ENCODE data around the gene KRT14. TPM values are rescaled to one million over a fixed set of nuclear protein-coding genes. Genes with fewer than 3 reads are reported as not detected.
A peak's percentile ranks its signal among the peaks of the same experiment; 100 is the strongest.

The KRT14 gene
- polyA plus RNA-seq, 3 donors, result not detected

- intact Hi-C loops (cut with micrococcal nuclease), result loop anchor here (10.0 kb wide), 1 partner anchor 635 kb away; no protein-coding TSS in a partner anchor
- no peak overlapping the region for H3K4me2 ChIP-seq (replicated peaks; ENCODE audit: extremely low read depth, low read length, poor library complexity, severe bottlenecking)
- H3K36me3 ChIP-seq (replicated peaks in 1 of 2; ENCODE audit: control insufficient read depth in 1 of 2, insufficient read depth in 2 of 2, low read length in 2 of 2), result no peaks in the 10 kb centered on the region
- 91% methylated on average over 5 of the region's 7 CpGs for WGBS (ENCODE audit: insufficient coverage)
- no peak overlapping the region for H2AFZ ChIP-seq (ENCODE audit: insufficient read depth, low read depth, low read length, poor library complexity, severe bottlenecking)
- no peaks in the 10 kb centered on the region for H3K9me3 ChIP-seq (replicated peaks in 1 of 2; ENCODE audit: control insufficient read depth in 1 of 2, insufficient read depth in 1 of 2, low read length in 2 of 2)
- Mint-ChIP-seq H3K27ac (no peak overlapping the region), H3K27me3 (ENCODE audit: low read depth in 3 of 3) (peaks cover 11 to 28% (median 18%) of the 10 kb centered on the region in 3 donors), H3K36me3 (no peaks in the 10 kb centered on the region), H3K4me1 (no peaks in the 10 kb centered on the region), H3K4me3 (peak overlapping the region in 1 of 2 donors; percentile 5), H3K9me3 (peaks cover 0 to 2% (median 0%) of the 10 kb centered on the region in 7 donors)
- no peak for DNase-seq
- no peak overlapping the region for H3K27ac ChIP-seq (ENCODE audit: low read depth in 1 of 2, low read length in 2 of 2)
- H3K9ac ChIP-seq (ENCODE audit: insufficient read depth, low read length, poor library complexity, severe bottlenecking), result no peak overlapping the region
- no peak overlapping the region for H3K4me3 ChIP-seq (replicated peaks in 1 of 3; ENCODE audit: low read depth in 2 of 3, low read length in 3 of 3)
- no peaks in the 10 kb centered on the region for H4K20me1 ChIP-seq (ENCODE audit: insufficient read depth, low read length)
- TF ChIP-seq CTCF (IDR thresholded peaks at IDR 0.05), result no peak
- no peaks in the 10 kb centered on the region for H3K79me2 ChIP-seq (ENCODE audit: insufficient read depth, low read length)
- no peaks in the 10 kb centered on the region for H3K4me1 ChIP-seq (ENCODE audit: control insufficient read depth in 1 of 2, insufficient read depth in 2 of 2, low read length in 2 of 2)
- H3K27me3 ChIP-seq (ENCODE audit: control insufficient read depth in 2 of 2, insufficient read depth in 2 of 2, low read length in 2 of 2), result peaks cover 0 to 2% of the 10 kb centered on the region in 2 donors
These were observed 46.6 kb downstream of the KRT14 start for GRCh38 chr17:41539979-41540701.

- TF ChIP-seq CTCF (IDR thresholded peaks at IDR 0.05), result no peak
- DNase-seq, result no peak
- peaks cover 0 to 2% (median 0%) of the 10 kb centered on the region in 7 donors for H3K9me3 Mint-ChIP-seq
- H3K27me3 Mint-ChIP-seq (ENCODE audit: low read depth in 3 of 3), result peaks cover 11 to 32% (median 22%) of the 10 kb centered on the region in 3 donors
- H3K36me3 Mint-ChIP-seq, result no peaks in the 10 kb centered on the region
- H3K4me1 Mint-ChIP-seq, result no peaks in the 10 kb centered on the region
- Histone ChIP-seq H3K4me2 (replicated peaks; ENCODE audit: extremely low read depth, low read length, poor library complexity, severe bottlenecking) (no peak overlapping the region), H3K4me3 (replicated peaks in 1 of 3; ENCODE audit: low read depth in 2 of 3, low read length in 3 of 3) (no peak overlapping the region), H3K4me1 (ENCODE audit: control insufficient read depth in 1 of 2, insufficient read depth in 2 of 2, low read length in 2 of 2) (no peaks in the 10 kb centered on the region), H3K79me2 (ENCODE audit: insufficient read depth, low read length) (no peaks in the 10 kb centered on the region), H3K9me3 (replicated peaks in 1 of 2; ENCODE audit: control insufficient read depth in 1 of 2, insufficient read depth in 1 of 2, low read length in 2 of 2) (no peaks in the 10 kb centered on the region), H3K27me3 (ENCODE audit: control insufficient read depth in 2 of 2, insufficient read depth in 2 of 2, low read length in 2 of 2) (peaks cover 0 to 2% of the 10 kb centered on the region in 2 donors), H4K20me1 (ENCODE audit: insufficient read depth, low read length) (no peaks in the 10 kb centered on the region), H3K36me3 (replicated peaks in 1 of 2; ENCODE audit: control insufficient read depth in 1 of 2, insufficient read depth in 2 of 2, low read length in 2 of 2) (no peaks in the 10 kb centered on the region), H3K9ac (ENCODE audit: insufficient read depth, low read length, poor library complexity, severe bottlenecking) (no peak overlapping the region), H3K27ac (ENCODE audit: low read depth in 1 of 2, low read length in 2 of 2) (no peak overlapping the region), H2AFZ (ENCODE audit: insufficient read depth, low read depth, low read length, poor library complexity, severe bottlenecking) (no peak overlapping the region)
- intact Hi-C loops (cut with micrococcal nuclease), result no loop called here
- no peak overlapping the region for H3K4me3 Mint-ChIP-seq
- H3K27ac Mint-ChIP-seq, result no peak overlapping the region
- 89% methylated on average over 2 of the region's 5 CpGs for WGBS (ENCODE audit: insufficient coverage)
These were observed 47.6 kb downstream of the KRT14 start for GRCh38 chr17:41539071-41539492.
